Activated naive CD4-positive, alpha-beta T cell treated with anti-CD3 and anti-CD28 coated beads, Interleukin-2, amount 10 ng/mL, durations not matched to agents 5 hours and 36 hours (primary cell): Measurements from ENCODE around the gene ZNF418. TPM values are rescaled to one million over a fixed set of nuclear protein-coding genes. Genes with fewer than 3 reads are reported as not detected.

Experiments used
- total RNA-seq, 2 experiments: library from RNA; stranded (reverse); gene quantifications; one replicate each; pipeline ENCODE4 v1.2.3, GENCODE V29; 2021

The ZNF418 gene
- 1 to 10 TPM; 7.5 to 7.9 TPM for total RNA-seq

DNA sequence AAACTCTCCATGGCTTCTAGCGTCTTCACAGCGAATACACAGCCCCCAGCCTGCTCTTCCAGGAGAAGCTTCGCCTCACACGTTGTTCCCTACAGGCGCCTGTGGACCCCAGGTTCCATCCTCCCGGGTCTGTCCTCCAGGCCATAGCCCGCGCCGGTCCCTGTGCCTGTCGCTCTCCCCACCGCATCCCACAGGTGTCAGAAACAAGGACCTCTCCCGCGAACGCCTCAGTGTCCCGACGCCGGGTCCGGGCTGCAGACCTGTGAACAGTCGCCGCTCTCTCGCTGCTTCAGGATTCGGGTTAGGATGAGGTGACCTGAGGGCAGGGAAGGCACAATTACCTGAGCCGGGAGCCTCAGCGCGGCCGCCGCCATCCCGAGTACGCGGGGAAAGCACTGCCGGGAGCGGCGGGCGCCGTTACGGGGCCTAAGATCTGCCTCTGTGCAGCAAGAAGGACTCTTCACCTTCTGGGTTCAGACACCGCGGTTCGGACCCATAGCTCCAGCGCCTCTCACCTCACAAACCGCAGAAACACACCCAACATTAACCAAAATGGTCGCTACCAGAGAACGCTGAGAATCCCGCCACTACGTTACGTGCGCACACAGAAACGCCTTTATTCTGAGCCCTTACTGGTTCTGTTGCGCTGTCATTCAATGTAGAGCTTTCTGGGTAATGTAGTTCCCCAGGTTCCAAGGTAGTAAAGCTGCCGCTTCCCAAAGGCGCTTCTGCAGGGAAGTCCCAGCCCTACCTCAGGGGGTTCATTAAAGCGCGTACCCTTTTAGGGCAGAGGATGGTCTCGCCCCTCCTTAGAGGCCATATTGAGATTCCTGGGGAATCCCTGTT lies at the start of gene ZNF418:
Gene ZNF418 (minus strand): TSS at position 583 of the 846 bp plus-strand sequence. CDS start 1,580 bp downstream, outside the sequence.

DNA sequence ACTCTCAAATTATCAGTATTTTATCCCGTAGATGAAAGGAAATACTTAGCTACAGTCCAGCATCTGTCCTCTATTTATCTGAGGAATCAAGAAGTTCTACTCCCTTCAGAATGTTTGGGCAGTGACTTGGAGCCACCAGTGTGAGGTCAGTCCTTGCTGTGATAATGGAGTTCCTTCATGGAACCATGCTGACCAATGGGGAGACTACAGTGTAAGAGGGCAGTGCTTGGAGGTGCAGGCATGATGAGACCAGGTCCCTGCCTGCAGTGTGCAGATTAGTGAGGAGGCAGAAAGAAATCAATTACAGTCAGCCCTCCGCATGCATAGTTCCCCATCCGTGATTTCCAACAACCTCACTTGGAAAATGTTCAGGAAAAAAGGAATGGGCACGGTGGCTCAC lies 39.2 kb upstream of the ZNF418 start, which contains the start of gene C19orf18:
Gene C19orf18 (minus strand): TSS at position 101 of the 400 bp plus-strand sequence. CDS start 102 bp downstream, outside the sequence.

DNA sequence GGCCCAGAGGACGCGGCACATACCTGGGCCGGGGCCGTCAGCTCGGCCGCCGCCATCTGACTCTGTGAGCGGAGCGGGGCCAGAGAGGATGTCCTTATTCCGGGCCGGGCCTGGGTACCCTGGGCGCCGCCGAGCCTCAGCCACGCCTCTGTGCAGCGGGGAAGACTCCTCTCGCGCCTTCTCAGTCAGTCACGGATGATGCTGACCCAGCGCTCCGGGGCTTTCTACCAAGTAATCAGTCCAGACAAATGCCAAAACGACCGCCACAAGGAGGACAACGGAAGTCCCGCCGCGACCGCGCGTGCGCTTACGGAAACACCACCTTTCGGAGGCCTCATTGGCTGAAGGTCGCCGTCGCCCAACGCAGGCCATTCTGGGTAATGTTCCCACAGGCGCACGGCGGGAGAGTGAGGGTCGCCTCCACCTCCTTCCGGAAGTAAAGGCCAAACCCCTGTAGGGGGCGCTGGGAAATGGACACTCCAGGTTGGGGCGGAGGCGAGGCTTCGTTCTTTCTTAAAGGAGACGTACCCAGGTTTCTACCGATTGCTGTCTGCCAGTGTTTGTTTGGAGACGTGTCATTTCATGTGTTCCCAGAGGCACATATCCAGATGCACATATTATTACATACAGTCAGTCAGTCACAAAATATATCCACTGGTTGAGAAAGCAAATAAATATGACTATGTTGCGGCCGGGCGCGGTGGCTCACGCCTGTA lies 12.4 kb upstream of the ZNF418 start, which contains the start of gene ZNF256:
Gene ZNF256 (minus strand): TSS at position 288 of the 716 bp plus-strand sequence. CDS start 232 bp downstream, at position 56.

DNA sequence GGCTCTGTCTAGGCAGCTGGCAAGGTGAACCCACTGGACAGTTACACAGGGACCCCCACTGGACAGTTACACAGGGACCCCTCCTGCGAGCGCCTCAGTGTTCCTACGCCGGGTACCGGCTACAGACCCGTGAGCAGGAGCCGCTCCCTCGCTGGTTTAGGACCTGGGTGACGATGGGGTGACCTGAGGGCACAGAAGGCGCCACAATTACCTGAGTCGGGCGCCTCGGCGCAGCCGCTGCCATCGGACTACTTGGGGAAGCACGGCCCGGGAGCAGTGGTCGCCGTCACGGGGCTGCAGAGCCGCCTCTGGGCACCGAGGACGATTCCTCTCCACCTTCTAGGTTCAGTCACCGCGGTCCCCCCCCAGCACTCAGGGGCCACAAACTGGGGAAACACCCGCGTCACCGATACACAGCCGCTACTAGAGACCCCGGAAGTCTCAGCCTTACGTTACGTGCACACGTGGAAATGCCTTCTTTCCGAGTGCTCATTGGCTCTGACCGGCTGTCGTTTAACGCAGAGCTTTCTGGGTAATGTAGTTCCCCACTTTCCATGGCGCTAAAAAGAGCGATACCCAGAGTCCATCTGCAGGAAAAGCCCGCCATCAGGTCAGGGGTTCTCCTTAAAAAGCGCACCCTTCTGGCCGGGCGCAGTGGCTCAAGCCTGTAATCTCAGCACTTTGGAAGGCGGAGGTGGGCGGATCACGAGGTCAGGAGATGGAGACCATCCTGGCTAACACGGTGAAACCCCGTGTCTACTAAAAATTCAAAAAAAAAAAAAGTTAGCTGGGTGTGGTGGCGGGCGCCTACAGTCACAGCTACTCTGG lies 18.8 kb downstream of the ZNF418 start, which contains the start of gene ZNF417:
Gene ZNF417 (minus strand): TSS at position 425 of the 828 bp plus-strand sequence. CDS start 181 bp downstream, at position 244.

DNA sequence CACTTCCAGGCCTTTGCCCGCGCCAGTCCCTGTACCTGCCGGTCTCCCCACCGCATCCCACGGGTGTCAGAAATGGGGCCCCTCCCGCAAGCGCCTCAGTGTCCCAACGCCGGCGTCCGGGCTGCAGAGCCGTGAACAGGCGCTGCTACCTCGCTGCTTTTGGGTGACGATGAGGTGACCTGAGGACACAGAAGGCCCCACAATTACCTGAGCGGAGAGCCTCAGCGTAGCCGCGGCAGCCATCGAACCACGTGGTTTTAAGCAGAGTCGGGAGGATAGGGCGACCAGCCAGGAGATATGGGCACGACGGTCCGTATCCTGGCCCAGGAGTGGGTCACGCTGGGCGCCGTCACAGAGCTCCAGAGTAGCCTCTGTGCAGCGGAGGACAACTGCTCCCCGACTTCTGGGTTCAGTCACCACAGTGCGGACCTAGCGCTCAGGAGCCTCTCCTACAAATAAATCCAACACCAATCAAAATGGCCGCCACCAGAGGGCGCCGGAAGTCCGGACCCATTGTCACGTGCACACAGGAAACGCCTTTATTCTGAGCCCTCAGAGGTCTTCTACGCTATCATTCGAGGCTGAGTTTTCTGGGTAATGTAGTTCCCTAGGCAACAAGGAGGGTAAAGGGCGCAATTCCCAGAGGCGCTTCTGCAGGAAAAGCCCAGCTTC lies 46.5 kb downstream of the ZNF418 start, which contains the start of gene ZNF814:
Gene ZNF814 (minus strand): TSS at position 478 of the 672 bp plus-strand sequence. CDS start 235 bp downstream, at position 243.

Other genes with a start within 250 kb of the ZNF418 start
- gene ZNF154, start 226.2 kb downstream of the ZNF418 start, total RNA-seq: 1 to 10 TPM; 2.2 to 2.3 TPM
- gene ZNF671, start 207.8 kb downstream of the ZNF418 start, total RNA-seq: 10 to 100 TPM; 13.4 to 15.3 TPM
- 10 to 100 TPM; 15.0 to 17.0 TPM for gene ZNF776, start 188.6 kb downstream of the ZNF418 start, total RNA-seq
- 10 to 100 TPM; 26.1 to 26.6 TPM for gene ZNF586, start 165.7 kb downstream of the ZNF418 start, total RNA-seq
- 10 to 100 TPM in 1 of 2 experiments, 1 to 10 TPM in 1; 9.5 to 11.1 TPM for gene ZNF552, start 120.5 kb downstream of the ZNF418 start, total RNA-seq
- gene ZNF587B, start 105.1 kb downstream of the ZNF418 start, total RNA-seq: 10 to 100 TPM; 17.4 to 19.7 TPM
- 10 to 100 TPM; 38.0 to 39.0 TPM for gene ZNF587, start 85.5 kb downstream of the ZNF418 start, total RNA-seq
- 10 to 100 TPM; 20.5 to 22.3 TPM for gene ZNF814, start 46.4 kb downstream of the ZNF418 start, total RNA-seq
- gene ZNF417, start 18.8 kb downstream of the ZNF418 start, total RNA-seq: 10 to 100 TPM; 24.2 to 24.9 TPM
- gene ZNF256, start 12.3 kb upstream of the ZNF418 start, total RNA-seq: 1 to 10 TPM; 8.8 to 9.3 TPM
- under 1 TPM; 0.38 to 0.43 TPM for gene C19orf18, start 39.1 kb upstream of the ZNF418 start, total RNA-seq
- 10 to 100 TPM; 15.1 to 16.4 TPM for gene ZNF606, start 67.4 kb upstream of the ZNF418 start, total RNA-seq
- gene ZSCAN1, start 98.6 kb upstream of the ZNF418 start, total RNA-seq: not detected
- under 1 TPM; 0.39 to 0.50 TPM for gene ZNF135, start 123.9 kb upstream of the ZNF418 start, total RNA-seq
- gene ZSCAN18, start 162.8 kb upstream of the ZNF418 start, total RNA-seq: 10 to 100 TPM; 16.3 to 16.6 TPM
- 1 to 10 TPM; 5.7 to 5.8 TPM for gene ZNF329, start 215.4 kb upstream of the ZNF418 start, total RNA-seq
- gene ZNF274, start 247.7 kb upstream of the ZNF418 start, total RNA-seq: 10 to 100 TPM; 30.8 to 32.7 TPM